Panc1 (cell line): Measurements from ENCODE around the gene TMEM115. TPM values are rescaled to one million over a fixed set of nuclear protein-coding genes. Genes with fewer than 3 reads are reported as not detected.

Source experiments
- ATAC-seq: fragments of 200-7000 bp; cut with Tn5 transposase; 2 replicates; pipeline ENCODE4 v1.9.1; 2020; ENCODE audit warnings: mild to moderate bottlenecking, moderate library complexity
- BruUV-seq: library from RNA; stranded (reverse); fragments of 400-500 nt; replicated peaks from 2 replicates; lab custom pipeline; 2021; lab: Mats Ljungman, UMichigan
- CTCF ChIA-PET: fragments of 300-600 bp; sonication (Branson Sonifier 250); formaldehyde crosslinking; loops from one replicate; lab custom pipeline; 2022; ENCODE audit warnings: antibody characterized with exemption; lab: Charles Lee
- POLR2A ChIA-PET: fragments of 300-600 bp; sonication (Branson Sonifier 250); formaldehyde crosslinking; loops from one replicate; lab custom pipeline; 2022; ENCODE audit warnings: antibody characterized with exemption; lab: Charles Lee
- DNase-seq: peaks from one replicate; pipeline ENCODE4 v3.0.0-alpha.2; 2010; ENCODE audit warnings: low read depth, low spot score
- H3K27ac ChIP-seq: 2 replicates; pipeline ENCODE4 v1.5.1; 2011; ENCODE audit warnings: mild to moderate bottlenecking, low read length, inconsistent platforms
- H3K27me3 ChIP-seq: fragments of 200-500 bp; sonication (Bioruptor generic); 2 replicates; pipeline ENCODE4 v1.6.0; 2014; ENCODE audit warnings: low read length, inconsistent platforms; ENCODE audit not compliant: control insufficient read depth, insufficient read depth
- H3K36me3 ChIP-seq: fragments of 200-500 bp; sonication (Bioruptor generic); 2 replicates; pipeline ENCODE4 v1.5.1; 2014; ENCODE audit warnings: inconsistent platforms, mild to moderate bottlenecking, low read length, moderate library complexity; ENCODE audit not compliant: control insufficient read depth, insufficient read depth
- H3K4me1 ChIP-seq: 2 replicates; pipeline ENCODE4 v1.5.1; 2011; ENCODE audit warnings: inconsistent platforms, mild to moderate bottlenecking, low read length, moderate library complexity; ENCODE audit not compliant: control insufficient read depth, insufficient read depth
- H3K4me3 ChIP-seq, 2 experiments: 2 replicates each; pipeline ENCODE4 v1.5.1; 2011 to 2012; ENCODE audit warnings: low read depth in 2 of 2, low read length in 2 of 2, mild to moderate bottlenecking in 2 of 2, inconsistent platforms in 1 of 2, moderate library complexity in 1 of 2
- H3K9me3 ChIP-seq: fragments of 200-500 bp; sonication (Bioruptor generic); 2 replicates; pipeline ENCODE4 v1.5.1; 2014; ENCODE audit warnings: low read depth, mild to moderate bottlenecking, inconsistent platforms, low read length, moderate library complexity; ENCODE audit not compliant: control insufficient read depth, insufficient read depth
- POLR2AphosphoS5 ChIP-seq: IDR thresholded peaks from 2 replicates; pipeline ENCODE4 v1.6.1; 2012; ENCODE audit warnings: mild to moderate bottlenecking, low read depth, low read length, moderate library complexity
- SIN3A ChIP-seq: IDR thresholded peaks from 2 replicates; pipeline ENCODE4 v1.6.1; 2012; ENCODE audit warnings: low read depth, mild to moderate bottlenecking, low read length, moderate library complexity, borderline replicate concordance; ENCODE audit not compliant: insufficient read depth
- TCF7L2 ChIP-seq: IDR thresholded peaks from 2 replicates; pipeline ENCODE4 v1.6.1; 2011; ENCODE audit warnings: mild to moderate bottlenecking, low read depth, low read length, inconsistent platforms
- in situ Hi-C: cut with HindIII; loops from 2 replicates; pipeline ENCODE4 v1.10.0; 2016; ENCODE audit warnings: low sequenced_read_pairs, low pct_unique_long_range_greater_than_20kb
- intact Hi-C: fragments of 100-400 bp; cut with micrococcal nuclease; formaldehyde crosslinking; loops from one replicate; pipeline ENCODE4 v1.10.0; 2022; ENCODE audit not compliant: unreplicated experiment
- total RNA-seq: library from RNA; stranded (reverse); gene quantifications from one replicate; pipeline ENCODE4 v1.2.1, GENCODE V29; 2021; ENCODE audit not compliant: unreplicated experiment
- TF ChIP-seq, protein P1 (sequence below): fragments of 450-650 bp; IDR thresholded peaks from 2 replicates; pipeline ENCODE4 v1.5.1; 2017; ENCODE audit warnings: mild to moderate bottlenecking
- TF ChIP-seq, protein P2 (sequence below), 2 experiments: IDR thresholded peaks; 2 replicates each; pipeline ENCODE4 v1.6.1; 2011 to 2012; ENCODE audit warnings: low read depth in 2 of 2, control low read depth in 1 of 2, low read length in 1 of 2, mild to moderate bottlenecking in 1 of 2, moderate library complexity in 1 of 2; ENCODE audit not compliant: insufficient read depth in 1 of 2

The TMEM115 gene
- total RNA-seq, 1 experiment from 2014 or later: 30.2 TPM

GRCh38 chr3:50355829-50356552, 3.3 kb downstream of the TMEM115 start:
- POLR2A ChIA-PET: no interaction called here
- no peaks in the 10 kb centered on the region for H3K36me3 ChIP-seq
- BruUV-seq: no TSS peak
- H3K27me3 ChIP-seq: no peaks in the 10 kb centered on the region
- intact Hi-C loops: no loop called here
- CTCF ChIA-PET: interaction anchor here (2.0 kb wide), 1 partner anchor 8 kb away, joined by 5 read pairs; no protein-coding TSS in a partner anchor
- H3K4me1 ChIP-seq: peaks cover 17% of the 10 kb centered on the region
- no peak overlapping the region for H3K27ac ChIP-seq
- no peak for ATAC-seq
- no peaks in the 10 kb centered on the region for H3K9me3 ChIP-seq
- no peak overlapping the region; a peak in 2 of 4 replicates for H3K4me3 ChIP-seq
- no peak for DNase-seq
- in situ Hi-C loops: no loop called here
- TF ChIP-seq SIN3A: no peak
- no peak for TF ChIP-seq TCF7L2
- TF ChIP-seq, protein P1, sequence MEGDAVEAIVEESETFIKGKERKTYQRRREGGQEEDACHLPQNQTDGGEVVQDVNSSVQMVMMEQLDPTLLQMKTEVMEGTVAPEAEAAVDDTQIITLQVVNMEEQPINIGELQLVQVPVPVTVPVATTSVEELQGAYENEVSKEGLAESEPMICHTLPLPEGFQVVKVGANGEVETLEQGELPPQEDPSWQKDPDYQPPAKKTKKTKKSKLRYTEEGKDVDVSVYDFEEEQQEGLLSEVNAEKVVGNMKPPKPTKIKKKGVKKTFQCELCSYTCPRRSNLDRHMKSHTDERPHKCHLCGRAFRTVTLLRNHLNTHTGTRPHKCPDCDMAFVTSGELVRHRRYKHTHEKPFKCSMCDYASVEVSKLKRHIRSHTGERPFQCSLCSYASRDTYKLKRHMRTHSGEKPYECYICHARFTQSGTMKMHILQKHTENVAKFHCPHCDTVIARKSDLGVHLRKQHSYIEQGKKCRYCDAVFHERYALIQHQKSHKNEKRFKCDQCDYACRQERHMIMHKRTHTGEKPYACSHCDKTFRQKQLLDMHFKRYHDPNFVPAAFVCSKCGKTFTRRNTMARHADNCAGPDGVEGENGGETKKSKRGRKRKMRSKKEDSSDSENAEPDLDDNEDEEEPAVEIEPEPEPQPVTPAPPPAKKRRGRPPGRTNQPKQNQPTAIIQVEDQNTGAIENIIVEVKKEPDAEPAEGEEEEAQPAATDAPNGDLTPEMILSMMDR: no peak; the same call in 1 of the 2 replicates
- TF ChIP-seq, protein P2, sequence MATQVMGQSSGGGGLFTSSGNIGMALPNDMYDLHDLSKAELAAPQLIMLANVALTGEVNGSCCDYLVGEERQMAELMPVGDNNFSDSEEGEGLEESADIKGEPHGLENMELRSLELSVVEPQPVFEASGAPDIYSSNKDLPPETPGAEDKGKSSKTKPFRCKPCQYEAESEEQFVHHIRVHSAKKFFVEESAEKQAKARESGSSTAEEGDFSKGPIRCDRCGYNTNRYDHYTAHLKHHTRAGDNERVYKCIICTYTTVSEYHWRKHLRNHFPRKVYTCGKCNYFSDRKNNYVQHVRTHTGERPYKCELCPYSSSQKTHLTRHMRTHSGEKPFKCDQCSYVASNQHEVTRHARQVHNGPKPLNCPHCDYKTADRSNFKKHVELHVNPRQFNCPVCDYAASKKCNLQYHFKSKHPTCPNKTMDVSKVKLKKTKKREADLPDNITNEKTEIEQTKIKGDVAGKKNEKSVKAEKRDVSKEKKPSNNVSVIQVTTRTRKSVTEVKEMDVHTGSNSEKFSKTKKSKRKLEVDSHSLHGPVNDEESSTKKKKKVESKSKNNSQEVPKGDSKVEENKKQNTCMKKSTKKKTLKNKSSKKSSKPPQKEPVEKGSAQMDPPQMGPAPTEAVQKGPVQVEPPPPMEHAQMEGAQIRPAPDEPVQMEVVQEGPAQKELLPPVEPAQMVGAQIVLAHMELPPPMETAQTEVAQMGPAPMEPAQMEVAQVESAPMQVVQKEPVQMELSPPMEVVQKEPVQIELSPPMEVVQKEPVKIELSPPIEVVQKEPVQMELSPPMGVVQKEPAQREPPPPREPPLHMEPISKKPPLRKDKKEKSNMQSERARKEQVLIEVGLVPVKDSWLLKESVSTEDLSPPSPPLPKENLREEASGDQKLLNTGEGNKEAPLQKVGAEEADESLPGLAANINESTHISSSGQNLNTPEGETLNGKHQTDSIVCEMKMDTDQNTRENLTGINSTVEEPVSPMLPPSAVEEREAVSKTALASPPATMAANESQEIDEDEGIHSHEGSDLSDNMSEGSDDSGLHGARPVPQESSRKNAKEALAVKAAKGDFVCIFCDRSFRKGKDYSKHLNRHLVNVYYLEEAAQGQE (IDR thresholded peaks at IDR 0.05; ENCODE audit: insufficient read depth in 1 of 2, low read depth in 2 of 2, low read length in 1 of 2): no peak
- TF ChIP-seq POLR2AphosphoS5: no peak

GRCh38 chr3:50354850-50355249, 4.5 kb downstream of the TMEM115 start:
- H3K27ac ChIP-seq: no peak overlapping the region
- H3K4me3 ChIP-seq: no peak overlapping the region
- DNase-seq (no peak), ATAC-seq (no peak)
- H3K36me3 ChIP-seq: peaks cover 2% of the 10 kb centered on the region; the same call in 1 of the 2 replicates
- no peaks in the 10 kb centered on the region for H3K9me3 ChIP-seq
- ChIA-PET POLR2A (no interaction called here), CTCF (interaction anchor here (0.5 kb wide), 1 partner anchor 10 kb away, joined by 4 read pairs; no protein-coding TSS in a partner anchor)
- intact Hi-C loops (no loop called here), in situ Hi-C loops (no loop called here)
- no TSS peak for BruUV-seq
- peaks cover 17% of the 10 kb centered on the region for H3K4me1 ChIP-seq
- no peaks in the 10 kb centered on the region for H3K27me3 ChIP-seq
- TF ChIP-seq TCF7L2 (no peak), POLR2AphosphoS5 (no peak), SIN3A (no peak)
- TF ChIP-seq, protein P2 (IDR thresholded peaks at IDR 0.05; ENCODE audit: insufficient read depth in 1 of 2, low read depth in 2 of 2, low read length in 1 of 2): no peak
- TF ChIP-seq, protein P1: no peak
